ENCODE measurements around the gene NEUROD1.

NEUROD1 gene

DNA sequence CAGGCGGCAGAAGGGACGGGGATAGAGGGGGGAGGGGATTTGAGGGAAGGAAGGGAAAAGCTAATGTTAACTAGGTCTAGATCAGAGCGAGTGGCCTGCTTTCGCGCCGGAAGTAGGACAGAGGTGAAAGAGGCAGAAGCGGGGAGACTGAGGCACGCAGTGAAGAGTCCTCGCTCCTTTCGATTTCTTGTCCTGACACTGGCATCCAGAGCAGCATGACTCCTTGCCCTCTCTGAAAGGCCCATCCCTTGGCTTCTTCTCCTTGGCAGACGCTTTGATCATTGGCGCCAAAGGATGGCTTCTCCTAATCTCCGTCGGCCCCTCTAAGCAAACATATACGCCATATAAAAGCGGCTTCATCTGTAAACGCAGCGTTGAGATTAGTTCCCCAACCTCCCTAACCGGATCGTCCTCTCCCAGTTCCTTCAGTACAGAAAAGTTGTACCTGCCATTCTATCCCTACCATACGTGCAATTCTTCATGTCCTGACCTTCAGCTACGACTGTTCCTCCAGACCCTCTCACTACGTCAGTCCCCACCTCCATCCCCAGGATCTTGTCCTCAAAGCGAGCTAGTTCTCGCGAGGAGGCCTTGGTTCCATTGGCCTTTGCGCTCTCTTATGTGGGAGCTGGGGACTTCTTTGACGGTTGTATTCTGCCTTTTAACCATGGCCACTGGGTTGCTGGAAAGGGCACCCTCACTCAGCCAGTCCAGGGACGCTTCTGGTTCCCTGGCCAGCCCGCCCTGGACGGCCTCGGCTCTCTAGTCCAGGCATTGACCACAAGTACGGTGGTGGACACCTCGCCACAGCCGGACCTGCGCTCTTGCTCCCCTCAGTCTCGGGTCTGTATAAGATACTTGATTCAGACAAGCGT lies 857 bp upstream of the NEUROD1 start:
- DNase-seq (ENCODE audit: low spot score), result no peak

DNA sequence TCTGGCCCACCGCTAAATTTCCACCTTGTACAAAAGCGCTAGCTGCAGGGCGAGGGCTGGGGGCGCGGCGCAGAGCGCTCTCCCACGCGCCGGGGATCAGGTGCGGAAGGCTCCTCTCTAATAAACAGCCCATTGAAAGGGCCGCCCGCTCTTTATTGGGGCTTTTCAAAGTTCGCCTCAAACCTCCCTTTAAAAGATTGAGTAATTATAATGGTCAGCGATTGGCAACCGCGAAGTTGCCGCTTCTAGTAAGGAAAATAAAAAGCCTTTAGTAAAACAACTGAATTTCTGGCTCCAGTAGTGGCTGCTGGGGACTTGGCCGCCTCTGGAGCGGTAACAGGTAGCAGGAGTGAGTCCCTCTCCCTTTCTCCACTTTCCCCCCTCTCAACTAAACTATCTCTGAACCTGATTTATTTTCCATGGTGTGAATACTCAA lies 755 bp downstream of the NEUROD1 start:
- no peak for DNase-seq (ENCODE audit: low spot score)

GRCh38 chr2:181678861-181679543 lies 1.3 kb downstream of the NEUROD1 start:
- no peak for DNase-seq (ENCODE audit: low spot score)

DNA sequence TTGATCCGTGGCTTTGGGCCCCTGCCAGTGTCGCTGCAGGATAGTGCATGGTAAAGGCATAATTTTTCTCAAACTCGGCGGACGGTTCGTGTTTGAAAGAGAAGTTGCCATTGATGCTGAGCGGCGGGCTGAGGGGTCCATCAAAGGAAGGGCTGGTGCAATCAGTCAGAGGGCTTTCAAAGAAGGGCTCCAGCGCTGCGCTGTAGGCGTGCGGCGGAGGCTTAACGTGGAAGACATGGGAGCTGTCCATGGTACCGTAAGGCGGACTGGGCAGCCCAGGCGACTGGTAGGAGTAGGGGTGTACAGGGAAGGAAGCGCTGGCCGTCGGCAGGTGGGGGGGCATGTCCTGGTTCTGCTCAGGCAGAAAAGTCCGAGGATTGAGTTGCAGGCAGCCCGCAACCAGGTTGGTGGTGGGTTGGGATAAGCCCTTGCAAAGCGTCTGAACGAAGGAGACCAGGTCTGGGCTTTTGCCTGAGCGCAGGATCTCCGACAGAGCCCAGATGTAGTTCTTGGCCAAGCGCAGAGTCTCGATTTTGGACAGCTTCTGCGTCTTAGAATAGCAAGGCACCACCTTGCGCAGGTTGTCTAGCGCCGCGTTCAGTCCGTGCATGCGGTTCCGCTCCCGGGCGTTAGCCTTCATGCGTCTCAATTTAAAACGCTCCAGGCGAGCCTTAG lies 2.3 kb downstream of the NEUROD1 start:
- no peak for DNase-seq (ENCODE audit: low spot score)

DNA sequence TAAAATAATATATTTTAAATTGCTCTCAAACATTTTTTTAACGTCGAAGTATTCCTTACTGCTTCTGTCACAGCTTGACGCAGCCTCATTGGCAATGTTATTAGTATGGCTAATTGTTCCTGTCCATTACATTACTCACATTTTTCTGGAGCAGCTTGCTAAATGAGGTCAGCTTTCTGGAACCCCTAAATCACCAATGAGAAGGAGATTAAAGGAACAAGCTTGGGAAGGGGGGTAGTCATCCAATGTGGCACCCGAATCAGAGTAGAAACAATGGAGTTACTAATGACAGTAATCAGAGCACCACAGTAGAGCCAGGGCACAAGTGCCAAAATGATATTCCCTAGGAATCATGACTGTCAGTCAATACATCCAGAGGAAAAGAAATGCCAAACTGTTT lies 5.1 kb downstream of the NEUROD1 start:
- no peak for DNase-seq (ENCODE audit: low spot score)

DNA sequence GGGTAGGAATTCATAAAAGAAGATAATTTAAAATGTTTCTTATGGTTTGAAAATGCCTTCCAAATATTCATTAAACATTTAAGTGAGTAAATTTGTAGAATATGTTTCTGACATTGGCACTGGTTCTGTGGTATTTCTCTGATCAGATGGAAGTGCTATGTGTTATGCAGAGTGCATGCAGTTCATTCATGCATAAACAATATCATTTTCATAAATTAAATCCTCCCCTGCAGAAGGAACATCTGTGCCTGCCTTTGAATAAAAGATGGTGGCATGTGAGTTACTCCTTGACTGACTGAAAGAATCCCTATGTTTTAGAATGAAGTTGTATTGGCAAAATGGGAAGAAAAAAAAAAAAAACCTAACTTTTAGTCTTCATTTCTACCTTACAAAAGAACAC lies 5.9 kb downstream of the NEUROD1 start:
- no peak for DNase-seq (ENCODE audit: low spot score)

- no peak for DNase-seq (ENCODE audit: low spot score)
Observed at GRCh38 chr2:181673173-181673572, 7.1 kb downstream of the NEUROD1 start.

- DNase-seq (ENCODE audit: low spot score), result no peak
Observed at GRCh38 chr2:181672255-181673008, 7.9 kb downstream of the NEUROD1 start.

DNA sequence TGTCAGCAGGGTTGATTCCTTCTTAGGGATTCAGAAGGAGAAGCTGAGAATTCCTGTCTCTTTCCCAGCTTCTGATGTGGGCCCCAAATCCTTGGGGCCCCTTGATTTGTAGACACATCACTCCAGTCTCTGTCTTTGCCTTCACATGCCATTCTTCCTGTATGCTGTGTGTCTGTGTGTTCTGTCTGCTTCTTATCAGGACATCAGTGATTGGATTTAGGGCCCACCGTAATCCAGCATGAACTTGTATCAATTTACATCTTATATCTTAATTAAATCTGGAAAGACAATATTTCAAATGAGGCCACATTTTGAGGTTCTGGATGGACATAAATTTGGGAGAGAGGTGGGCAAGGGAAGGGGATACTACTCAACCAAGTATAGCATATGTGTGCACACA lies 9.7 kb downstream of the NEUROD1 start:
- DNase-seq (ENCODE audit: low spot score), result no peak

GRCh38 chr2:181667234-181667633 lies 13.1 kb downstream of the NEUROD1 start:
- DNase-seq (ENCODE audit: low spot score), result no peak

DNA sequence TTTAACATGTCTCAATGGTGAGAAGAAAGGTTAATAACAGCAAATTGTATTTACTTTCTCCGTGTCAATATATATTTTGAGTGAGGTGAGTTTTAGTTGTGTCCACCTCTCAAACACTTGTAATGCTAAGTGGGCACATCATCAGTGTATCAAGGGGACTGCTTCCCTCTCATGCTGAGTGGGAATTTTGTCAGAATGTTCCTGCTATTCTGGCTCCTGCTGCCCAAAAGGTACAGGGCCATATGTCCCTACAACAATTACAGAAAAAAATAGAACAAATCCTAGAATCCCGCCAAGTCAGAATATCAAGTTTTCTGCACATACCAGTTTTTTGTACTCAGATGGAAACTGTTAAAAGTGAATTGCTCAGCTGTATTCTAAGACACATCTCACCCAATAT lies 18.0 kb downstream of the NEUROD1 start:
- DNase-seq (ENCODE audit: low spot score), result no peak

DNA sequence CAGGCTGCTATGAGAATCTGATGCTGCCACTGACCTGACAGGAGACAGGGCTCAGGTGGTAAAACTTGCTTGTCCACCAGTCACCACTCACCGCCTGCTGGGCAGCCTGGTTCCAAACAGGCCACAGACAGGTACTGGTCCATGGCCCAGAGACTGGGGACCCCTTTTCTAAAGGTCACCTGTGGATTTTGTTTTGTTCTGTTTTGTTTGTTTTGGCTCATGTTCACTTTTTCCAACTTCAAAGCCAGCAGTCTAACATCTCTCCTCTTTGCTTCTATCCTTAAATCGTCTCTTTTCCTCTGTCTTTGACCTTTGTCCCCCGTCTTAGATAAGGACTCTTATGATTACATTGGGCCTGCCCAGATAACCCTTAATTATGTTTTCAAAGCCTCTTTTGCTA lies 20.1 kb downstream of the NEUROD1 start:
- DNase-seq (ENCODE audit: low spot score), result no peak

DNA sequence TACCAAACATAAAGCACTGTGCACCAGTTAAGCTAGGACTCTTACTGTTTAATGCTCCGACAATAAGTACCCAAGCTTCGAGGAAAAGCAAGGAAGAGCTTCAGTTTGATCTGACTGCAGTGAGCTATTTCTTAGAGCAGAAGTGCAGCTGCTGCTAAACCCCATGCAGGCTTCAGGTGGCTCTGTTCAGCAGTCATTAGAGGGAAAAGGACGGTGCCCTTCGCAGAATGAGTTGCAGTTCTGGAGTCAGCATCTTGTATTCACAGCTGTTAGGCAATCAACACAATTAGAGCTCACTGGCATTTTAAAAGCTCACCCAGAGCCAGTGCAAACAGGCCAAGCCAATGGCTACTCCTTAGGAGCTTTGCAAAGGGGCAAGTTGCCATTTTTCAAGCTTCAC lies 21.9 kb downstream of the NEUROD1 start:
- no peak for DNase-seq (ENCODE audit: low spot score)

DNA sequence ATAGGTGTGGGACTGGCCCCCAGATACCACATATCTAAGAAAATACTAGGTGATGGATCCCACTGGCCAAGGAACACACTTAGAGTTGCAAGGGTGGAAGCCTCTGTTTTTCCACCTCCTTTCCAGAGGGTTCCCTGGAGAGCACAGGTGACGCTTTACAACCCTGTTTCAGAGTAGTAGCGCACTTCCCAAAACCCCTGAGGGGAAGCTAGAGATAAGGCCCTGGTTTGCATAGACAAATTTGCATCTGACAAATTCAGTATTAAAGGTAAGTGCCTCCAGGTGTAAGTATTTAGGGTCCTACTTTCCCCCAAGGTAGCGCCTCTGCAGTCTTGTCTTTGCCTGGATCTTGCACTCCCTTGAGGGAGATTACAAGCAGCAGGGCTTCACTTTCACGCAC lies 22.9 kb downstream of the NEUROD1 start:
- DNase-seq (ENCODE audit: low spot score), result no peak

DNA sequence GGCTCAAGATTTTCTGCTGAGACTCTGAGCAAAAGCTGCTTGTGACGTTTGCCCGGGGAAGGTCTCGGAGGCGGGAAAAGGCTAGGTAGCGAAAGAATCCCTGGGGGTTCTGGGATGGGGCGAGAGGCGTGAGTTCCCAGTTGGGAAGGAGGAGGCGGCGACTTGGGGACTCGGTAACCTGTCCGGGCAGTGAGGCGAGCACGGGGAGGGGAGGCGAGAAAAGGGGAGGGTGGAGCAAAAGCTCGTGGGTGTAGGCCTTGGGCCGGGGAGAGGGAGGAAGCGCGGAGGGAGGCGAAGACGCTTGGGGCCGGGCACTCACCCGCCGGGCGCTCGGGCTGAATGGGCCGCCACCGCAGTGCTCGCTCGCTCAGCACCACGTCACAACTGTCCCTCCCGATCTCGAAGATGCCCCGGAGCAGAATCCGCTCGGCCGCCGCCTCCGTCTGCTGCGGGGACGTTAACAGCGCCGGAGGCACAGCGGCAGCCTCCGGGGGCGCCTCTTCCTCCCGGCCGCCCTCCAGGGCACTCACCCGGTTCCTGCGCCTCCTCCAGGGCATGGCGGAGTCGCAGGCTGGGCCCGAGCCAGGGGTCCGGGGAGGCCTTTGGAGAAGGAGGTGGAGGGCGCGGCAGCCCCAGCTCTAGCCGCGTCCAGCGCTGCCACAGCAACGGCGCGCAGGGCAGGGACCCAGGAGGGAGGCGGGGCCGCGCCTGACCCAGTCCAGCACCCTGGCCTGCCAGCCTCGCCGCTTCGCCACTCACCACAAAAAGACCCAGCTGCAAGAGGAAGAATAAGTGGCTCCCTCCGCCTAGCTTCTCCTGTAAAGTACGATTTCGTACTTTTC lies 23.6 kb downstream of the NEUROD1 start, which contains the start of gene CERKL:
TSS of gene CERKL (minus strand) at position 656 of the 842 bp plus-strand sequence. CDS start at position 557, 99 bp downstream.
- DNase-seq (ENCODE audit: low spot score), result no peak

- DNase-seq (ENCODE audit: low spot score), result no peak
Observed at GRCh38 chr2:181655519-181655918, 24.8 kb downstream of the NEUROD1 start.

DNA sequence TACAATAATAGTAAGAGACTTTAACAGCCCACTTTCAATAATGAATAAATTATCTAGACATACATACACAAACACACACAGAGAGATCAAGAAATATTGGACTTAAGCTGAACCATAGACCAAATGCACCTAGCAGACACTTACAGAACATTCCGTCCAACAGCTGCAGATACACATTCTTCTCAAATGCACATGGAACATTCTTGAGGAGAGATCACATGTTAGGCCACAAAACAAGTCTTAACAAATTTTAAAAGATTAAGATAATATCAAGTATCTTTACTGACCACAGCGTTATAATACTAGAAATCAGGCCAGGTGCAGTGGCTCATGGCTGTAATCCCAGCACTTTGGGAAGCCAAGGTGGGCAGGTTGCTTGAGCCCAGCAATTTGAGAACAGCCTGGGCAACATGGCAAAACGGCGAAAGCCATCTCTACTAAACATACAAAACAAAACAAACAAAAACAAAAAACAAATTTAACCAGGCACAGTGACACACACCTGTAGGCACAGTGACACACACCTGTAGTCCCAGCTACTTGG lies 30.8 kb downstream of the NEUROD1 start:
- DNase-seq (ENCODE audit: low spot score), result no peak

DNA sequence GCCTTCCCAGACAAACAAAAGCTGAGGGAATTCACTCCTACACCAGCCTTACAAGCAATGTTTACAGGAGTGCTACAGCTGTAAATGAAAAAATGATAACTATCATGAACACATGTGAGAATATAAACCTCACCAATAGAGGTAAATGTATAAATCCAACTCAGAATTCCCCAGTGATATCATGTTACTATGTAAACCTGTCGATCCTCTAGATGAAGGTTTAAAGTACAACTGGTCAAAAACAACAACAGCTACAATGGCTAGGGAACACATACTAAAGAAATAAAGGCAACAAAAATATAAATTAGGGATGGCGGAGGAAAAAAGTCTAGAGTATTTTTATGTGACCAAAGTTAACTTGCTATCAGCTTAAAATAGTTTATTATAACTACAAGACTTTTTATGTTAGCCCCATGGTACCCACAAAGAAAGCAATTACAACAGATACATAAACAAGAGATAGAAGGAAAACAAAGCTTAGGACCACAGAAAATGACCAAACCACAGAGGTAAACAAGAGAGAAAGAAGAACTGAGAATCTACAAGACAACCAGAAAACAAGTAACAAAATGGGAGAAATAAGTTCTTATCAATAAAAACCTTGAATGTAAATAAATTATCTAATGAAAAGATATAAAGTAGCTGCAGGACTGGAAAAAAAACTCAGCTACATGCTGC lies 31.7 kb downstream of the NEUROD1 start:
- no peak for DNase-seq (ENCODE audit: low spot score)

DNA sequence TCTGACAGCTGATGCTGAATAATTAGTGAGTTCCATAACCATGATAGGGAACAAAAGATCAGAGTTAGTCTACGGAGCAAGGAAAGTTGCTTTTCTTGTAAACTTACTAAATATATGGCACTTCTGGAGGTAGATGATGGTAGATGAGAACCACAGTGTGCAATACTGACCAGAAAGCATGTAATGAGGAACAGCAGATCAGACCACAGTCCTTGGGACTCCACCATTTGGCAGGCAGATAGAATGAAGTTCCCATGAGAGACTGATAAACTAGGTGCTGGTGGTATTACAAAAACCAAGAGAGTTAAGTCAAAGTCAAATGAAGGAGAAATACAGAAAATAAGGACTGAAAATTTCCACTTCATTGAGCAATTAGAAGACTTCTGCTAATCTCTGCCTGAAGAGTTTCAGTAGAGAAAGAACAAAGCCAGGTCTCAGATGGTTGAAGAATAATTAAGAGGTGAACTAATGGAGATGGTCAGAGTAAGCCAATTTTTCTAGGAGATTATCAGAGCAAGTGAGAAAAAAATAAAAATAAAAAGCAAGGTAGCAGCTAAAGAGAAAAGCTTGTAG lies 33.8 kb downstream of the NEUROD1 start:
- no peak for DNase-seq (ENCODE audit: low spot score)

GRCh38 chr2:181643151-181643550 lies 37.2 kb downstream of the NEUROD1 start:
- no peak for DNase-seq (ENCODE audit: low spot score)

All from hematopoietic multipotent progenitor cell treated with erythropoietin and hydrocortisone succinate and interleukin-3 and kit ligand, for 17 days (in vitro differentiated cells).